Pancreas (tissue), 10 donors: ENCODE measurements around the gene RAD51B. TPM values are rescaled to one million over a fixed set of nuclear protein-coding genes. Genes with fewer than 3 reads are reported as not detected.

Experiments used
- ATAC-seq, 4 donors: fragments of 200-7000 bp; cut with Tn5 transposase; one replicate each; pipeline versions ENCODE4 v1.8.0 to v1.9.1; 2020; ENCODE audit warnings: mild to moderate bottlenecking in 4 of 4, moderate library complexity in 4 of 4
- DNase-seq, 6 donors: peaks; one replicate each; pipeline ENCODE4 v3.0.0-alpha.2; 2020
- FAIRE-seq: peaks from 2 replicates; lab custom pipeline; 2012; peaks lifted over from hg19 to GRCh38; lab: Jason Lieb, UNC
- H3K27ac ChIP-seq, 4 donors: fragments of 200-600 bp; sonication (generic); 1 replicate in 3 of 4; 2 replicates in 1 of 4; pipeline versions ENCODE4 v1.5.0 to v1.8.0; 2020
- H3K27me3 ChIP-seq, 4 donors: fragments of 200-600 bp; one replicate each; pipeline ENCODE4 v1.8.0; 2021
- H3K36me3 ChIP-seq, 3 donors: fragments of 200-600 bp; sonication (generic) in 1 of 3; one replicate each; pipeline versions ENCODE4 v1.5.0 to v1.8.0; 2020 to 2021
- H3K4me1 ChIP-seq, 3 donors: fragments of 200-600 bp; one replicate each; pipeline ENCODE4 v1.8.0; 2021
- H3K4me3 ChIP-seq, 4 donors: fragments of 200-600 bp; sonication (generic) in 2 of 4; one replicate each; pipeline versions ENCODE4 v1.5.0 to v1.8.0; 2020 to 2021
- H3K9me3 ChIP-seq, 4 donors: fragments of 200-600 bp; one replicate each; pipeline ENCODE4 v1.8.0; 2021
- CTCF ChIP-seq, 4 donors: fragments of 200-600 bp; sonication (generic) in 3 of 4; IDR thresholded peaks; one replicate each; pipeline versions ENCODE4 v1.5.0 to v1.8.0; 2021; ENCODE audit warnings: antibody characterized with exemption in 4 of 4
- WGBS, 2 donors: extraction: QIAGEN DNeasy Blood & Tissue Kit; methylation state at CpG; one replicate each; pipeline ENCODE4 v1.1.7; 2013; 5-methylcytosine and 5-hydroxymethylcytosine counted together
- intact Hi-C, 3 donors: fragments of 100-400 bp; cut with DNase I; formaldehyde crosslinking; loops; one replicate each; pipeline versions ENCODE4 v1.11.1 to v1.14.2; 2022
- polyA plus RNA-seq, 2 donors: library from polyadenylated mRNA; stranded (reverse); fragments of 200-250 nt; gene quantifications; one replicate each; pipeline ENCODE4 v1.2.3, GENCODE V29; 2013
- total RNA-seq, 6 donors: library from RNA; stranded (reverse); fragmentation: NEBNext Ultra II Directional in 4 of 6; extraction: Animal tissue kit (Norgen Biotek cat#: 25700) in 4 of 6; gene quantifications; one replicate each; pipeline versions ENCODE4 v1.2.1 to v1.2.4, GENCODE V29; 2021 to 2023
- donor health status: healthy with polysubstance abuse.
- donor health status: DM: no; HTN: no; CAD: no; lungs with moderate emphysema.
- donor health status: DM: no; HTN: no; CAD: no.
- donor health status: control.
- donor health status: control.
- donor health status: Bipolar disorder and iron deficiency.
- donor health status: DM: yes; HTN: yes; CAD: no.
- donor health status: DM: no; HTN: no; CAD: no.
- donor health status: DM: no; HTN: no; CAD: no.
- donor health status: DM: yes; HTN: yes; CAD: no.

RAD51B gene
- total and polyA plus RNA-seq, 8 donors = 1.1 to 17.3 (median 5.8) TPM

GRCh38 chr14:68573722-68574121, 754.1 kb downstream of the RAD51B start:
- Histone ChIP-seq H3K36me3 (no peaks in the 10 kb centered on the region), H3K27me3 (no peaks in the 10 kb centered on the region), H3K27ac (no peak overlapping the region), H3K4me1 (peaks cover 18 to 22% (median 20%) of the 10 kb centered on the region in 3 donors), H3K4me3 (no peak overlapping the region), H3K9me3 (no peaks in the 10 kb centered on the region)
- WGBS, 2 donors = 97% methylated on average over 2 of the region's 2 CpGs
- FAIRE-seq = no peak
- intact Hi-C loops = no loop called here
- TF ChIP-seq CTCF (IDR thresholded peaks at IDR 0.05) = no peak
- no peak for ATAC-seq
- no peak for DNase-seq

GRCh38 chr14:68574461-68574860, 754.9 kb downstream of the RAD51B start:
- Histone ChIP-seq H3K36me3 (no peaks in the 10 kb centered on the region), H3K27ac (no peak overlapping the region), H3K27me3 (no peaks in the 10 kb centered on the region), H3K4me1 (peaks cover 11 to 14% (median 13%) of the 10 kb centered on the region in 3 donors), H3K9me3 (no peaks in the 10 kb centered on the region), H3K4me3 (no peak overlapping the region)
- intact Hi-C loops = no loop called here
- TF ChIP-seq CTCF (IDR thresholded peaks at IDR 0.05) = no peak
- 87 to 92% methylated on average over 3 of the region's 3 CpGs for WGBS, 2 donors
- ATAC-seq = no peak
- DNase-seq = no peak
- FAIRE-seq = no peak

- no peaks in the 10 kb centered on the region for H3K9me3 ChIP-seq
- H3K36me3 ChIP-seq = no peaks in the 10 kb centered on the region
- WGBS, 2 donors = 84 to 91% methylated on average over 3 of the region's 3 CpGs
- no peak overlapping the region for H3K27ac ChIP-seq
- no peak for FAIRE-seq
- peaks cover 7 to 10% (median 10%) of the 10 kb centered on the region in 3 donors for H3K4me1 ChIP-seq
- no peak for ATAC-seq
- DNase-seq = no peak
- no peak for TF ChIP-seq CTCF (IDR thresholded peaks at IDR 0.05)
- no peaks in the 10 kb centered on the region for H3K27me3 ChIP-seq
- intact Hi-C loops = no loop called here
- H3K4me3 ChIP-seq = no peak overlapping the region
These were observed 755.3 kb downstream of the RAD51B start for GRCh38 chr14:68574906-68575305.

- no peak overlapping the region for H3K27ac ChIP-seq
- DNase-seq (no peak), ATAC-seq (no peak), FAIRE-seq (no peak)
- no peak for TF ChIP-seq CTCF (IDR thresholded peaks at IDR 0.05)
- no peak overlapping the region for H3K4me3 ChIP-seq
- WGBS, 2 donors = 75 to 97% methylated on average over 4 of the region's 4 CpGs
- H3K27me3 ChIP-seq = no peaks in the 10 kb centered on the region
- H3K4me1 ChIP-seq = peaks cover 2 to 5% (median 5%) of the 10 kb centered on the region in 3 donors
- no peaks in the 10 kb centered on the region for H3K36me3 ChIP-seq
- intact Hi-C loops = no loop called here
- H3K9me3 ChIP-seq = no peaks in the 10 kb centered on the region
These were observed 755.8 kb downstream of the RAD51B start for GRCh38 chr14:68575426-68575825.

- intact Hi-C loops = no loop called here
- DNase-seq (no peak), ATAC-seq (no peak), FAIRE-seq (no peak)
- Histone ChIP-seq H3K36me3 (no peaks in the 10 kb centered on the region), H3K9me3 (no peaks in the 10 kb centered on the region), H3K4me1 (peaks cover 2 to 3% (median 2%) of the 10 kb centered on the region in 3 donors), H3K27me3 (no peaks in the 10 kb centered on the region), H3K4me3 (no peak overlapping the region), H3K27ac (no peak overlapping the region)
- 86 to 93% methylated on average over 2 of the region's 2 CpGs for WGBS, 2 donors
- no peak for TF ChIP-seq CTCF (IDR thresholded peaks at IDR 0.05)
These were observed 756.5 kb downstream of the RAD51B start for GRCh38 chr14:68576031-68576430.
